HG02840 (cell line): Measurements from ENCODE around the gene LTBP2.

Source experiments
- ATAC-seq: cut with Tn5 transposase; IDR thresholded peaks from one replicate; pipeline ENCODE4 v1.9.1; 2021; ENCODE audit warnings: mild to moderate bottlenecking, moderate library complexity, moderate number of reproducible peaks; ENCODE audit not compliant: unreplicated experiment, low FRiP score

LTBP2 gene

GRCh38 chr14:74614508-74615495 lies 2.8 kb upstream of the LTBP2 start:
- ATAC-seq: no peak

GRCh38 chr14:74613211-74613914 lies 1.3 kb upstream of the LTBP2 start:
- no peak for ATAC-seq

- no peak for ATAC-seq
These were observed 449 bp upstream of the LTBP2 start for GRCh38 chr14:74612350-74613021.

GRCh38 chr14:74610866-74611649 lies 979 bp downstream of the LTBP2 start:
- ATAC-seq: no peak

- no peak for ATAC-seq
These were observed 1.7 kb downstream of the LTBP2 start for GRCh38 chr14:74610199-74610865.

GRCh38 chr14:74609721-74610120 lies 2.3 kb downstream of the LTBP2 start:
- no peak for ATAC-seq

- no peak for ATAC-seq
These were observed 3.0 kb downstream of the LTBP2 start for GRCh38 chr14:74608959-74609611.

- no peak for ATAC-seq
These were observed 5.3 kb downstream of the LTBP2 start for GRCh38 chr14:74606727-74607126.

- no peak for ATAC-seq
These were observed 6.4 kb downstream of the LTBP2 start for GRCh38 chr14:74605531-74606223.

- no peak for ATAC-seq
These were observed 7.1 kb downstream of the LTBP2 start for GRCh38 chr14:74604911-74605310.

- ATAC-seq: no peak
These were observed 7.9 kb downstream of the LTBP2 start for GRCh38 chr14:74604157-74604556.

- ATAC-seq: no peak
These were observed 10.1 kb downstream of the LTBP2 start for GRCh38 chr14:74601982-74602381.

GRCh38 chr14:74599946-74600345 lies 12.1 kb downstream of the LTBP2 start:
- ATAC-seq: no peak

- ATAC-seq: no peak
These were observed 12.7 kb downstream of the LTBP2 start for GRCh38 chr14:74599321-74599761.

GRCh38 chr14:74596741-74597450 lies 15.1 kb downstream of the LTBP2 start:
- ATAC-seq: no peak

- no peak for ATAC-seq
These were observed 16.9 kb downstream of the LTBP2 start for GRCh38 chr14:74595006-74595735.

GRCh38 chr14:74594606-74595005 lies 17.4 kb downstream of the LTBP2 start:
- ATAC-seq: no peak
